Peyer's patch (tissue), 4 donors: ENCODE results near the gene PIMREG. TPM values are rescaled to one million over a fixed set of nuclear protein-coding genes. Genes with fewer than 3 reads are reported as not detected.
"Not testable (repeated sequence)": the region's sequence is repeated elsewhere in the genome, so short reads cannot be mapped to it uniquely, and the experiment has no call there.

Experiments
- DNase-seq, 3 donors: peaks; one replicate each; pipeline ENCODE4 v3.0.0-alpha.2; 2017 to 2019
- H3K27ac ChIP-seq, 4 donors: fragments of 200-600 bp; sonication (generic); one replicate each; pipeline ENCODE4 v1.5.1; 2016 to 2019
- H3K27me3 ChIP-seq, 2 donors: fragments of 200-600 bp; sonication (generic); one replicate each; pipeline ENCODE4 v1.5.1; 2019
- H3K36me3 ChIP-seq, 3 donors: fragments of 200-600 bp; sonication (generic); one replicate each; pipeline ENCODE4 v1.5.1; 2016 to 2019
- H3K4me1 ChIP-seq, 4 donors: fragments of 200-600 bp; sonication (generic); one replicate each; pipeline ENCODE4 v1.5.1; 2016 to 2019
- H3K4me3 ChIP-seq, 4 donors: fragments of 200-600 bp; sonication (generic); 1 replicate in 3 of 4; 2 replicates in 1 of 4; pipeline ENCODE4 v1.5.1; 2016 to 2019; ENCODE audit warnings: mild to moderate bottlenecking in 1 of 4
- H3K9me3 ChIP-seq, 4 donors: fragments of 200-600 bp; sonication (generic); one replicate each; pipeline ENCODE4 v1.5.1; 2016 to 2019; ENCODE audit warnings: mild to moderate bottlenecking in 1 of 4
- CTCF ChIP-seq, 6 experiments: fragments of 450-650 bp in 4 of 6; fragments of 200-600 bp in 2 of 6; sonication (generic) in 1 of 6; IDR thresholded peaks; one replicate each; pipeline ENCODE4 v1.5.1; 2017 to 2019; ENCODE audit warnings: antibody characterized with exemption in 6 of 6, mild to moderate bottlenecking in 3 of 6, moderate library complexity in 1 of 6
- POLR2A ChIP-seq, 2 donors: fragments of 450-650 bp; IDR thresholded peaks; one replicate each; pipeline ENCODE4 v1.5.1; 2017; ENCODE audit warnings: antibody characterized with exemption in 2 of 2, mild to moderate bottlenecking in 2 of 2, moderate library complexity in 2 of 2
- total RNA-seq, 4 donors: library from RNA; depleted of rRNA; stranded (reverse); fragments of >200 nt; gene quantifications; one replicate each; pipeline ENCODE4 v1.1.0, GENCODE V29; 2016

Gene PIMREG
- total RNA-seq, 4 donors from 2014 or later, result 0.67 to 9.8 (median 7.2) TPM

- Histone ChIP-seq H3K4me1 (no peaks in the 10 kb centered on the region), H3K27me3 (no peaks in the 10 kb centered on the region), H3K36me3 (no peaks in the 10 kb centered on the region), H3K4me3 (no peak overlapping the region), H3K9me3 (no peaks in the 10 kb centered on the region), H3K27ac (no peak overlapping the region)
- DNase-seq, result no peak
- TF ChIP-seq CTCF (IDR thresholded peaks at IDR 0.05) (no peak), POLR2A (IDR thresholded peaks at IDR 0.05) (no peak)
Observed at GRCh38 chr17:6478486-6478885, 34.2 kb downstream of the PIMREG start.

DNA sequence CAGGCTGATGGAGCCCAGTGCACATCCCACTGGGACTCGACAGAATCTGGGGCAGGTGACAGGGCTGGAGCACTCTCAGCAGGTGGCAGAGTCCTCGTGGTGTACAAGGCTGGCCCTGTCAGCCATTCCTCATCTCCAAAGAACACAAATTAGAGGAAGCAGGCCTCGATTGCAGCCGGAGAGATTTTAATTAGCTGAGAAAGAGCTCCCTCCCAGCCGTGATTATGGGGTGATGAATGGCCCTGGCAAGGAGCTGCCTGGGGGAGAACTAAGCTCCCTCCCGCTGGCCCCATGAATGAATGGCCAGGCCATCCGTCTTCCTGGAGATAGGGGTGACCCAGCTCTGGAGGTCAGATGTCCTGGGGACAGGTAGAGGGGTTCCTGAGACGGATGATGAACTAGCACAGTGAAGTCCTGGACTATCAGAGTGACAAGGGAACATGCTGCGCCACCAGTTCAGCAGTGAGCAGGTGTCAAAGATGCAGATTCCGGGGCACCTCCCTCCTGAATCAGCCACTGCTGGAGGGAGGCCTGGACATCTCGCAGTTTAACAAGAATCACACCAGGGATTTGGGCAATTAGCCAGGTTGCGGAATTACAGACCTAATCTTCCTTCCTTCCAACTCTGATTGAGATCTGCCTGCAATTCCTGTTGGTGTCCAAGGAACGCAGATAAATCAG, 35.5 kb downstream of the PIMREG start:
- Histone ChIP-seq H3K4me3 (no peak overlapping the region), H3K27ac (no peak overlapping the region), H3K36me3 (no peaks in the 10 kb centered on the region), H3K27me3 (no peaks in the 10 kb centered on the region), H3K9me3 (no peaks in the 10 kb centered on the region), H3K4me1 (no peaks in the 10 kb centered on the region)
- TF ChIP-seq CTCF (IDR thresholded peaks at IDR 0.05) (no peak), POLR2A (IDR thresholded peaks at IDR 0.05) (no peak)
- no peak for DNase-seq

DNA sequence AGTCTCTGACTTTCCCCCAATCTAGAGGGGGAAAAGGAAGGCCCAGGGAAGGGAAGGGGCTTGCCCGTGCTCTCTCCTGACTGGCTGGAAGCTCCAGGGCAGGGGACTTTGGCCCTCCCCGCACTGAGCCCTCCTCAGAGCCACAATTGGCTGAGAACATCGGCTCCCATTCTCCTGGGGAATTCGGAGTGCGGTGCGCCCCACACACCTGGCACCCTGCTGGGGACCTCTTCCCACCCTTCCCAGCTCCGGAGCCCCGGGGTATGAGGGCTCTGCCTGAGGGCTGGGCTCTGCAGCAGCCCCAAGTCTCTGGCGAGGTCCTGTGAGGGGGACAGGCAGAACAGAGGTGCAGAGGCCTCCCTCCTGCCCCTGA, 36.0 kb downstream of the PIMREG start:
- Histone ChIP-seq H3K27me3 (no peaks in the 10 kb centered on the region), H3K4me3 (no peak overlapping the region), H3K4me1 (no peaks in the 10 kb centered on the region), H3K9me3 (no peaks in the 10 kb centered on the region), H3K36me3 (no peaks in the 10 kb centered on the region), H3K27ac (no peak overlapping the region)
- TF ChIP-seq CTCF (IDR thresholded peaks at IDR 0.05) (no peak), POLR2A (IDR thresholded peaks at IDR 0.05) (no peak)
- no peak for DNase-seq

- Histone ChIP-seq H3K4me1 (no peaks in the 10 kb centered on the region), H3K27me3 (no peaks in the 10 kb centered on the region), H3K36me3 (no peaks in the 10 kb centered on the region), H3K9me3 (no peaks in the 10 kb centered on the region), H3K4me3 (no peak overlapping the region), H3K27ac (no peak overlapping the region)
- TF ChIP-seq CTCF (IDR thresholded peaks at IDR 0.05), result no peak
- TF ChIP-seq POLR2A (IDR thresholded peaks at IDR 0.05), result no peak
- DNase-seq, result no peak
Observed at GRCh38 chr17:6482105-6482455, 37.8 kb downstream of the PIMREG start.

GRCh38 chr17:6482796-6483195, 38.5 kb downstream of the PIMREG start:
- DNase-seq, H3K27me3 ChIP-seq, H3K9me3 ChIP-seq, H3K4me3 ChIP-seq, H3K36me3 ChIP-seq, H3K27ac ChIP-seq, H3K4me1 ChIP-seq: not testable (repeated sequence)

- no peaks in the 10 kb centered on the region for H3K36me3 ChIP-seq
- H3K4me3 ChIP-seq, result no peak overlapping the region
- H3K27me3 ChIP-seq, result no peaks in the 10 kb centered on the region
- DNase-seq, result no peak
- TF ChIP-seq POLR2A (IDR thresholded peaks at IDR 0.05) (no peak), CTCF (IDR thresholded peaks at IDR 0.05) (no peak)
- H3K27ac ChIP-seq, result no peak overlapping the region
- no peaks in the 10 kb centered on the region for H3K9me3 ChIP-seq
- H3K4me1 ChIP-seq, result no peaks in the 10 kb centered on the region
Observed at GRCh38 chr17:6483507-6483906, 39.3 kb downstream of the PIMREG start.
